CD4-positive, CD25-positive, alpha-beta regulatory T cell (primary cell): Measurements from ENCODE around the gene CHRNE. TPM values are rescaled to one million over a fixed set of nuclear protein-coding genes. Genes with fewer than 3 reads are reported as not detected.

Source experiments
- ATAC-seq, 2 donors: fragments of 150-1000 bp; cut with Tn5 transposase; one replicate each; pipeline ENCODE4 v1.10.0; 2021; ENCODE audit warnings: low read depth in 2 of 2, moderate number of reproducible peaks in 2 of 2, moderate library complexity in 1 of 2
- DNase-seq, 3 donors: peaks; one replicate each; pipeline versions ENCODE4 v3.0.0 to v3.0.0-alpha.2; 2012 to 2022; ENCODE audit warnings: mixed read lengths in 1 of 3
- H3K27ac ChIP-seq: one replicate; pipeline ENCODE4 v1.7.0; 2013; ENCODE audit warnings: mild to moderate bottlenecking, low read length; ENCODE audit not compliant: insufficient read depth, poor library complexity, severe bottlenecking
- H3K27me3 ChIP-seq: one replicate; pipeline ENCODE4 v1.7.0; 2013; ENCODE audit warnings: low read length; ENCODE audit not compliant: control insufficient read depth, insufficient read depth
- H3K36me3 ChIP-seq: one replicate; pipeline ENCODE4 v1.7.0; 2013; ENCODE audit warnings: mild to moderate bottlenecking, low read length, moderate library complexity; ENCODE audit not compliant: control insufficient read depth, insufficient read depth
- H3K4me1 ChIP-seq: 2 replicates; pipeline ENCODE4 v1.7.0; 2013; ENCODE audit warnings: mild to moderate bottlenecking, low read length; ENCODE audit not compliant: insufficient read depth, control insufficient read depth, poor library complexity, severe bottlenecking
- H3K4me3 ChIP-seq: one replicate; pipeline ENCODE4 v1.7.0; 2013; ENCODE audit warnings: low read depth, mild to moderate bottlenecking, low read length, moderate library complexity
- H3K9me3 ChIP-seq, 2 experiments: 1 replicate in 1 of 2; 2 replicates in 1 of 2; pipeline ENCODE4 v1.7.0; 2013; ENCODE audit warnings: low read length in 2 of 2, mild to moderate bottlenecking in 1 of 2, moderate library complexity in 1 of 2; ENCODE audit not compliant: control insufficient read depth in 2 of 2
- H3K27ac Mint-ChIP-seq, 3 donors: one replicate each; pipeline ENCODE4 v1.8.0; 2020 to 2022; ENCODE audit warnings: mild to moderate bottlenecking in 3 of 3, mixed read lengths in 3 of 3, moderate library complexity in 2 of 3
- H3K27me3 Mint-ChIP-seq: one replicate; pipeline ENCODE4 v1.8.0; 2022; ENCODE audit warnings: mild to moderate bottlenecking, mixed read lengths
- H3K36me3 Mint-ChIP-seq: one replicate; pipeline ENCODE4 v1.8.0; 2020; ENCODE audit warnings: mixed read lengths
- H3K4me1 Mint-ChIP-seq, 4 donors: one replicate each; pipeline ENCODE4 v1.8.0; 2020 to 2022; ENCODE audit warnings: mixed read lengths in 4 of 4, mild to moderate bottlenecking in 1 of 4
- H3K4me3 Mint-ChIP-seq, 4 donors: one replicate each; pipeline ENCODE4 v1.8.0; 2020 to 2022; ENCODE audit warnings: mild to moderate bottlenecking in 4 of 4, mixed read lengths in 4 of 4, moderate library complexity in 3 of 4
- H3K9me3 Mint-ChIP-seq, 7 donors: one replicate each; pipeline ENCODE4 v1.8.0; 2020 to 2022; ENCODE audit warnings: mixed read lengths in 7 of 7, mild to moderate bottlenecking in 3 of 7, moderate library complexity in 2 of 7
- polyA plus RNA-seq, 4 donors: library from polyadenylated mRNA; unstranded; fragments of 300-500 nt; fragmentation: Illumina TruSeq; gene quantifications; one replicate each; pipeline ENCODE4 v1.2.3, GENCODE V29; 2021
- total RNA-seq: library from RNA; stranded (reverse); gene quantifications from one replicate; pipeline ENCODE4 v1.2.3, GENCODE V29; 2022

CHRNE gene
- total and polyA plus RNA-seq, 5 donors from 2014 or later, result 0.15 to 3.8 (median 0.25) TPM; not detected in 2

DNA sequence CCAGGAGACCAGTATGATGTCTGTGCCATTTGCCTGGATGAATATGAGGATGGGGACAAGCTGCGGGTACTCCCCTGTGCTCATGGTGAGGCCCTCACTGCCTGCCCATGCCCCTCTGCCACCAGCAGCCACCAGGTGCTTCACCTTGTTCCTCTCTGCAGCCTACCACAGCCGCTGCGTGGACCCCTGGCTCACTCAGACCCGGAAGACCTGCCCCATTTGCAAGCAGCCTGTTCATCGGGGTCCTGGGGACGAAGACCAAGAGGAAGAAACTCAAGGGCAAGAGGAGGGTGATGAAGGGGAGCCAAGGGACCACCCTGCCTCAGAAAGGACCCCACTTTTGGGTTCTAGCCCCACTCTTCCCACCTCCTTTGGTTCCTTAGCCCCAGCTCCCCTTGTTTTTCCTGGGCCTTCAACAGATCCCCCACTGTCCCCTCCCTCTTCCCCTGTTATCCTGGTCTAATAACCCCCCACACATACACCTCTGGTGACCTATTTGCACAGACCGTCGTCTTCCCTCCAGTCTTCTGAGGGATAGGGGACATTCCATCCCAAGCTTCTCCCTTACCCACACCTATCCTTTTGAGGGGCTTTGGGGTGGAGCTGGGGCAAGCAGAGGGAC is 41.8 kb upstream of the CHRNE start:
- H3K36me3 ChIP-seq, result peaks cover 39% of the 10 kb centered on the region
- H3K27me3 ChIP-seq, result no peaks in the 10 kb centered on the region
- H3K4me1 ChIP-seq, result peaks cover 78% of the 10 kb centered on the region
- Mint-ChIP-seq H3K4me1 (peaks cover 0 to 66% (median 49%) of the 10 kb centered on the region in 4 donors), H3K27ac (peak overlapping the region; percentile 91 to 96 (median 94)), H3K27me3 (peaks cover 4% of the 10 kb centered on the region), H3K9me3 (peaks cover 0 to 3% (median 0%) of the 10 kb centered on the region in 7 donors), H3K4me3 (peak overlapping the region; percentile 90 to 99 (median 96)), H3K36me3 (peaks cover 39% of the 10 kb centered on the region)
- ATAC-seq (no peak), DNase-seq (no peak)
- H3K4me3 ChIP-seq, result peak overlapping the region; percentile 96
- H3K9me3 ChIP-seq, result no peaks in the 10 kb centered on the region
- peak overlapping the region; percentile 97 for H3K27ac ChIP-seq

DNA sequence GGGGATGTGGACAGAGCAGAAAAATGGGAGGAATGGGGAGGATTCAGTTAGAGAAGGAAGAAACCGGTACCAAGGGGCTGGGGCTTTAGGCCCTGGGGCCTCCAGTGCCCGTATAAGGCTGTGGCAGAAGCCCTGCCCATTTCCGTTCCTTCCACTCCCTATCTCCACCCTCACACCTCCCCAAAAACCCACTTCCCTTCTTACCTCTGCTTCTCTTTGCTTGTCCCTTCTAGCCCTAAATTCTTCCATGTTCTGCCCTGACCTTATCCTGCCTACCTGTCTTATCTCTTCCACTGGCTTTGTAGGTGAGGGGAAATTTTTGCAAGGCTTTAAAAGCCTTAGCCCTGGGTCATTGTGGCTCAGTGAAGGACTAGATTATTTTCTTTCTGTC is 41.3 kb upstream of the CHRNE start:
- peaks cover 80% of the 10 kb centered on the region for H3K4me1 ChIP-seq
- Mint-ChIP-seq H3K27me3 (peaks cover 4% of the 10 kb centered on the region), H3K27ac (peak overlapping the region; percentile 91 to 96 (median 94)), H3K9me3 (peaks cover 0 to 3% (median 0%) of the 10 kb centered on the region in 7 donors), H3K4me1 (peaks cover 0 to 69% (median 51%) of the 10 kb centered on the region in 4 donors), H3K4me3 (peak overlapping the region; percentile 90 to 99 (median 96)), H3K36me3 (peaks cover 39% of the 10 kb centered on the region)
- H3K4me3 ChIP-seq, result peak overlapping the region; percentile 96
- DNase-seq (peak; percentile 50 to 90 (median 71)), ATAC-seq (peak; percentile 8 to 10)
- H3K36me3 ChIP-seq, result peaks cover 39% of the 10 kb centered on the region
- peak overlapping the region; percentile 97 for H3K27ac ChIP-seq
- H3K27me3 ChIP-seq, result no peaks in the 10 kb centered on the region
- no peaks in the 10 kb centered on the region for H3K9me3 ChIP-seq

DNA sequence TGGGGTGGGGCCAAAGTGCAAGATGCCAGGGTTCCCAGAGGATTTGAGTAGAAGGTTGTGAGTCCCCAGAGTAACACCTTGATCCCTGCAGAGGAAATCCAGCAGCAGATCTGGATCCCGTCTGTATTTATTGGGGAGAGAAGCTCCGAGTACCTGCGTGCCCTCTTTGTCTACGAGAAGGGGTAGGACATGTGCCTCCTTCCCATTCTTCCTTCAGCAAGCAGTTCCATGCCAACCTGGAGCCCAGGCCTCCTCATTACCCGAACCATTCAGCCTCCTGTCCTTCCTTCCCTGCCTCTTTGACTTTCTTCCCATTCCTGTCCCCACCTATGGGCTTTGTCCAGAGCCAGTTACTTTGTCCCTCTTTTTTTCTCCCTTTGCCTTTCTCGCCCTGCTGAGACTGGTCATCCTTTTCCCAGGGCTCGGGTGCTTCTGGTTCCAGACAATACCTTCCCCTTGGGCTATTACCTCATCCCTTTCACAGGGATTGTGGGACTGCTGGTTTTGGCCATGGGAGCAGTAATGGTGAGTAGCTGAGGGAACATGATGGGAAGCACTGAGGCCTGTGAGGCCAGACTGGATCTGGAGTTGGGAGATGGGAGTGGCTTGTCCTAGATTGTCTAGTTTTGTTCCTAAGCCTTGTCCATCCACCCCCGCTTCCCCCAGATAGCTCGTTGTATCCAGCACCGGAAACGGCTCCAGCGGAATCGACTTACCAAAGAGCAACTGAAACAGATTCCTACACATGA is 40.0 kb upstream of the CHRNE start:
- H3K4me3 Mint-ChIP-seq, result peak overlapping the region; percentile 95 to 99 (median 98)
- H3K27me3 ChIP-seq, result no peaks in the 10 kb centered on the region
- no peak for ATAC-seq
- peak overlapping the region; percentile 97 for H3K27ac ChIP-seq
- H3K9me3 ChIP-seq, result no peaks in the 10 kb centered on the region
- H3K9me3 Mint-ChIP-seq, result peaks cover 0 to 3% (median 0%) of the 10 kb centered on the region in 7 donors
- H3K27me3 Mint-ChIP-seq, result no peaks in the 10 kb centered on the region
- peak overlapping the region; percentile 67 to 97 (median 90) for H3K27ac Mint-ChIP-seq
- peaks cover 0 to 81% (median 57%) of the 10 kb centered on the region in 4 donors for H3K4me1 Mint-ChIP-seq
- DNase-seq, result no peak
- peaks cover 40% of the 10 kb centered on the region for H3K36me3 ChIP-seq
- H3K36me3 Mint-ChIP-seq, result peaks cover 39% of the 10 kb centered on the region
- peak overlapping the region; percentile 96 for H3K4me3 ChIP-seq
- peaks cover 85% of the 10 kb centered on the region for H3K4me1 ChIP-seq

DNA sequence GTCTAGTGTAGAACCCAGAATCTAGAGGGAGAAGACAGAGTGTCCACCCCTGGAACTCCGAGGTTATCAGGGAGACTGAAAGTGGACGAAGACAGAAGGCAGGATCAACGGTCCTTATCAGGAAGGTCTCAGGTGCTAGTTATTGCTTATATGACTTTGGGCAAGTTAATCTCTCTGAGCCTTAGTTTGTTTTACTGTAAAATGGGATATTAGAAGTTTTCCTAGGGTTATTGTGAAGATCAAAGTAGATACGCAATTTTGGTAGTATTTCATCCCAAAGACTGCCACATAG is 38.4 kb upstream of the CHRNE start:
- H3K27me3 Mint-ChIP-seq, result no peaks in the 10 kb centered on the region

DNA sequence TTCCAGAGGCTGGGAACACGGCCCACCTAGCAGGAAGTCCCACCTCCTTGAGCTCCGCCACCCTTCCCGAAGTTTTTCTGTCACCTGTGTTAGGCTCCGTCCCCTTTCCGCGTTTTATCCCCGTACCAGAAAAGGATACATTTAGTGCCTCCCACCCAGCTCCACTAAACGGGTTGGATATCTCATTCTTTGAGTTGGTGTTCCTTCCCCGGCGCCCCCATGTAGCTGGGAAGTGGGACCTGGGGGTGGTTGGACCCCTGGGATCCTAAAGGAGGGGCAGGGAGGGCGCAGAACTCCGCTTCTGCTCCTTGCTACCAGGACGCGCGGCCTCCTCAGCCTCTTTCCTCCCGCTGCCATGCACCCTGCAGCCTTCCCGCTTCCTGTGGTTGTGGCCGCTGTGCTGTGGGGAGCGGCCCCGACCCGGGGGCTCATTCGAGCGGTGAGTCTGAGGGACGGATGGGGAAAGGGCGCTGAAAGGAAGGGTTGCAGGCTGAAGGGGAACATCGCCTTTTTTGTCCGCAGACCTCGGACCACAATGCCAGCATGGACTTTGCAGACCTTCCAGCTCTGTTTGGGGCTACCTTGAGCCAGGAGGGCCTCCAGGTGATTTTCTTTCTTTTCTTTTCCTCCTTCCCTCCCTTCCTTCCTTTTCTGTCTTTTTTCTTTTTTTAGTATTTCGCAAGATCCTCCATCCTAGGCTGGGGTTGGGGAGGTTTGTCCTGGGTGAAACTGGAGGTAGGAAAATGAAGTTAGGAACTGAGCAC is 37.8 kb upstream of the CHRNE start:
- ATAC-seq (no peak), DNase-seq (peak in 2 of 3 donors; percentile 35 to 56)
- Mint-ChIP-seq H3K4me1 (peaks cover 0 to 83% (median 53%) of the 10 kb centered on the region in 4 donors), H3K36me3 (peaks cover 32% of the 10 kb centered on the region), H3K27ac (peak overlapping the region; percentile 97 to 99 (median 97)), H3K4me3 (peak overlapping the region; percentile 95 to 99 (median 97)), H3K27me3 (no peaks in the 10 kb centered on the region), H3K9me3 (peaks cover 0 to 1% (median 0%) of the 10 kb centered on the region in 7 donors)
- Histone ChIP-seq H3K27ac (peak overlapping the region; percentile 94), H3K9me3 (no peaks in the 10 kb centered on the region), H3K4me3 (peak overlapping the region; percentile 92), H3K27me3 (no peaks in the 10 kb centered on the region), H3K4me1 (peaks cover 70% of the 10 kb centered on the region), H3K36me3 (peaks cover 32% of the 10 kb centered on the region)

More for the DNA sequence above, 38.4 kb upstream of the CHRNE start:
- Histone ChIP-seq H3K27ac (peak overlapping the region; percentile 94), H3K36me3 (peaks cover 37% of the 10 kb centered on the region), H3K9me3 (no peaks in the 10 kb centered on the region), H3K4me1 (peaks cover 75% of the 10 kb centered on the region), H3K27me3 (no peaks in the 10 kb centered on the region), H3K4me3 (peak overlapping the region; percentile 92)
- peak overlapping the region; percentile 97 to 99 (median 97) for H3K27ac Mint-ChIP-seq
- H3K4me1 Mint-ChIP-seq, result peaks cover 0 to 84% (median 53%) of the 10 kb centered on the region in 4 donors
- no peak for ATAC-seq
- H3K36me3 Mint-ChIP-seq, result peaks cover 31% of the 10 kb centered on the region
- H3K4me3 Mint-ChIP-seq, result peak overlapping the region; percentile 95 to 99 (median 97)
- DNase-seq, result no peak
- peaks cover 0 to 1% (median 0%) of the 10 kb centered on the region in 7 donors for H3K9me3 Mint-ChIP-seq

DNA sequence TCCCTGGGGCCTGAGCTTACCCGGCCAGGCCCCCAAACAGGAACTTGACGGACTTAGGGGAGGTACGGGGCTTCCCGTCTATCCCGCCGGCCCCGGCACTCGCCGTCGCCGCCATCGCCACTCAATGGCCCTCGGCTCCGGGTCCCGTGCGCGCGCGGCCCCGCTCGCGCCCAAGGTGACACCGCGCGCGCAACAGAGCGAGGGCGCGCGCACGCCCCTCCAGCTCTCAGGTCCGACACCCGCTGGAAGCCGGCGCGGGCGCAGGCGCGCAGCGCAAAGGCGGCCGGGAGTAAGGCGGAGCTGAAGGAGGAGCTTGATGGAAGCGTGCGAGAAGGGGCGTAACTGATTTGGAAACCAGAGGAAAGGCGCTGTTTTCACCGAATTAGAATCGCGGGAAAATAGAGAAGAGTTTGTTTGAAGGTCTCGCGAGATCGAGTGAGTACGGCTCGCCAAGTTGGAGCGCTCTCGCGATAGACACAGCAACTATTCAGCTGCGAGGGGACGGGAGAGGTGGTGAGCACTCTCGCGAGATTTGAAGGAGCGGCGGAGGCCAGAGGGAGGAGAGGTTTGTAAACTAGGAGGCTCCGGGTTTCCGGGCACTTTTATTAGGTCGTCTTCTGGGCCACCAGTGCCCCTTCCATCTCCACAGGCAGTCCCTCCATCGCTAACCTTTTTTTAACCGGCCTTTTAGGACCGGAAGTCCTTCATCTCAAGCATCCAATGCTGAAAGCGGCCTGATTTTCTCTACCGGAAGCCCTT is 37.1 kb upstream of the CHRNE start, which contains the start of the genes RNF167 and SLC25A11:
Gene RNF167 (plus strand): TSS at position 473 of the 759 bp plus-strand sequence. CDS start 642 bp downstream, outside the sequence.
Gene SLC25A11 (minus strand): TSS at position 251 of the 759 bp plus-strand sequence. CDS start 136 bp downstream, at position 115.
- Mint-ChIP-seq H3K4me3 (peak within 1 kb of the TSS; percentile 95 to 99 (median 97)), H3K27ac (peak within 1 kb of the TSS; percentile 97 to 99 (median 97)), H3K4me1 (peaks cover 0 to 78% (median 46%) of the 10 kb centered on the region in 4 donors), H3K9me3 (peaks cover 0 to 1% (median 0%) of the 10 kb centered on the region in 7 donors), H3K36me3 (peaks cover 24% of the 10 kb centered on the region), H3K27me3 (no peaks in the 10 kb centered on the region)
- Histone ChIP-seq H3K4me1 (peaks cover 62% of the 10 kb centered on the region), H3K27ac (peak within 1 kb of the TSS; percentile 94), H3K27me3 (no peaks in the 10 kb centered on the region), H3K4me3 (peak within 1 kb of the TSS; percentile 92), H3K9me3 (no peaks in the 10 kb centered on the region), H3K36me3 (peaks cover 26% of the 10 kb centered on the region)
- DNase-seq (peak; percentile 95 to 100 (median 99)), ATAC-seq (peak; percentile 83 to 85)

DNA sequence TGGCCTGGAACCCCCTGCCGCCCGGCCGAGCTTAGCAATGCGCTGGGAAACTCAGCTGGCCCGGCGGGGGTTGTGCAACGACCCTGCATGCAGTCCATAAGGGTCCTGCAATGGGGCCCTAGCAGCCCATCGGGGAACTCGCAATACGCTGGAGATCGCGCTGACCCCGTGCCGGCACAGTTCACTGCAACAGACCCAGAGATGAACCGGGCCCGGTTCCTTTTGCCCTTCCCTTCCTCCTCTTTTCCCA is 36.6 kb upstream of the CHRNE start:
- H3K4me3 Mint-ChIP-seq, result peak overlapping the region; percentile 95 to 99 (median 97)
- H3K27ac Mint-ChIP-seq, result peak overlapping the region; percentile 74 to 97 (median 97)
- ATAC-seq (no peak), DNase-seq (no peak)
- H3K4me3 ChIP-seq, result peak overlapping the region; percentile 65
- H3K36me3 Mint-ChIP-seq, result peaks cover 22% of the 10 kb centered on the region
- H3K9me3 ChIP-seq, result no peaks in the 10 kb centered on the region
- H3K4me1 Mint-ChIP-seq, result peaks cover 0 to 76% (median 43%) of the 10 kb centered on the region in 4 donors
- peaks cover 0 to 1% (median 0%) of the 10 kb centered on the region in 7 donors for H3K9me3 Mint-ChIP-seq
- peaks cover 22% of the 10 kb centered on the region for H3K36me3 ChIP-seq
- H3K27me3 Mint-ChIP-seq, result no peaks in the 10 kb centered on the region
- no peaks in the 10 kb centered on the region for H3K27me3 ChIP-seq
- H3K4me1 ChIP-seq, result peaks cover 58% of the 10 kb centered on the region
- H3K27ac ChIP-seq, result peak overlapping the region; percentile 82
